ENCODE results near the gene ENTREP1. TPM values are rescaled to one million over a fixed set of nuclear protein-coding genes. Genes with fewer than 3 reads are reported as not detected.
A peak's percentile ranks its signal among the peaks of the same experiment; 100 is the strongest.

The ENTREP1 gene
- total RNA-seq (2021): 21.3 and 21.8 TPM in 2 replicates
- long read RNA-seq, transcript FAM189A2-204 (11 exons, 2,216 nt): major isoform, 5 of 18 reads
- long read RNA-seq, partial matches to known transcripts: 5 of 18 reads
- long read RNA-seq, other reads (novel, unspliced or antisense): 7 of 18 reads

GRCh38 chr9:69324549-69325401 is at the start of gene ENTREP1:
TSS of gene ENTREP1 (plus strand) at chr9:69325215. CDS start at chr9:69325310, 95 bp downstream.
- no peaks in the 10 kb centered on the region for H3K79me1 ChIP-seq (ENCODE audit: insufficient read depth, low read depth, low read length, poor library complexity, severe bottlenecking)
- Mint-ChIP-seq H3K4me3 (peak within 1 kb of the TSS; percentile 82 to 90), H3K36me3 (ENCODE audit: insufficient read depth in 1 of 3, low read depth in 3 of 3) (peaks cover 0 to 2% (median 0%) of the 10 kb centered on the region in 3 experiments; a peak in 1 of 7 replicates), H3K9me3 (0 out of 5 replicates have a peak, but pooled peaks cover 0 to 3% of the 10 kb centered on the region in 2 experiments), H3K27me3 (ENCODE audit: low read depth) (peaks cover 23% of the 10 kb centered on the region), H3K4me1 (peaks cover 25 to 37% of the 10 kb centered on the region in 2 experiments), H3K27ac (no peak within 1 kb of the TSS; a peak in 1 of 7 replicates)
- H3K4me1 ChIP-seq (ENCODE audit: insufficient read depth, low read length): no peaks in the 10 kb centered on the region; the same call in 1 of the 2 replicates
- WGBS (ENCODE audit: extremely low coverage, insufficient read length, low lambda C conversion rate): no CpG with 5 or more reads among the region's 81 CpGs
- no peak within 1 kb of the TSS for H2BK15ac ChIP-seq (ENCODE audit: low read depth, low read length)
- no peak within 1 kb of the TSS for H3K56ac ChIP-seq (ENCODE audit: insufficient read length, low read depth, low read length)
- H3K14ac ChIP-seq (ENCODE audit: insufficient read depth, low read length): peak within 1 kb of the TSS; percentile 9
- no peak within 1 kb of the TSS for H4K91ac ChIP-seq (ENCODE audit: insufficient read length, low read depth, low read length)
- H2BK12ac ChIP-seq (ENCODE audit: insufficient read length, low read depth, low read length): no peak within 1 kb of the TSS
- no peak within 1 kb of the TSS for H4K5ac ChIP-seq (ENCODE audit: insufficient read length, low read depth, low read length)
- H3K79me2 ChIP-seq (ENCODE audit: insufficient read depth, low read length): peaks cover 5% of the 10 kb centered on the region; the same call in 1 of the 2 replicates
- H3K23me2 ChIP-seq (ENCODE audit: insufficient read length, low read depth, low read length, poor library complexity, severe bottlenecking): peaks cover 8% of the 10 kb centered on the region
- H2AK5ac ChIP-seq (ENCODE audit: insufficient read length, low read length): no peak within 1 kb of the TSS
- no peak within 1 kb of the TSS for H3T11ph ChIP-seq (ENCODE audit: low read length)
- no peak within 1 kb of the TSS for H2BK5ac ChIP-seq (ENCODE audit: insufficient read length, low read length)
- no peaks in the 10 kb centered on the region for H4K20me1 ChIP-seq (ENCODE audit: control insufficient read depth, insufficient read depth, insufficient read length)
- H2BK120ac ChIP-seq (ENCODE audit: low read depth, low read length, poor library complexity, severe bottlenecking): no peak within 1 kb of the TSS
- no peaks in the 10 kb centered on the region for H3K9me3 ChIP-seq (ENCODE audit: control insufficient read depth, low read depth, low read length)
- peak within 1 kb of the TSS; percentile 79 for H3K4me2 ChIP-seq (ENCODE audit: insufficient read depth, insufficient read length, low read length)
- DNase-seq: peak; percentile 77
- no peak within 1 kb of the TSS for H3K27ac ChIP-seq (ENCODE audit: insufficient read length, low read depth, low read length)
- H3K27me3 ChIP-seq (ENCODE audit: insufficient read depth, low read length): no peaks in the 10 kb centered on the region; the same call in 1 of the 2 replicates
- peak within 1 kb of the TSS; percentile 45 for H3K9ac ChIP-seq (ENCODE audit: extremely low read depth, insufficient read length, low read length)
- peak; percentile 10; the same call in 1 of the 3 replicates for TF ChIP-seq CTCF (conservative IDR thresholded peaks at IDR 0.05)
- no peak within 1 kb of the TSS for H3K18ac ChIP-seq (ENCODE audit: insufficient read length, low read depth, low read length)
- H2AFZ ChIP-seq (ENCODE audit: low read length): no peak within 1 kb of the TSS
- H2BK20ac ChIP-seq (ENCODE audit: low read depth, low read length, poor library complexity, severe bottlenecking): no peak within 1 kb of the TSS
- H3K4ac ChIP-seq (ENCODE audit: low read depth, low read length): no peak within 1 kb of the TSS
- no peak within 1 kb of the TSS for H3K23ac ChIP-seq (ENCODE audit: insufficient read length, low read depth, low read length)
- H4K8ac ChIP-seq (replicated peaks; ENCODE audit: insufficient read length, low read depth, low read length): no peak within 1 kb of the TSS
